Hepatocyte (in vitro differentiated cells): ENCODE measurements around the gene C11orf68. TPM values are rescaled to one million over a fixed set of nuclear protein-coding genes. Genes with fewer than 3 reads are reported as not detected.

Source experiments
- DNase-seq: peaks from one replicate; pipeline ENCODE4 v3.0.0-alpha.2; 2016; ENCODE audit warnings: low spot score
- H2AFZ ChIP-seq: fragments of 200-600 bp; sonication (generic); 2 replicates; pipeline ENCODE4 v1.6.0; 2016; ENCODE audit warnings: antibody characterized with exemption, mild to moderate bottlenecking
- H3K27ac ChIP-seq: fragments of 200-600 bp; sonication (generic); 2 replicates; pipeline ENCODE4 v1.5.1; 2016; ENCODE audit warnings: mild to moderate bottlenecking
- H3K27me3 ChIP-seq: fragments of 200-600 bp; sonication (generic); 2 replicates; pipeline ENCODE4 v1.6.1; 2016
- H3K36me3 ChIP-seq: fragments of 200-600 bp; sonication (generic); replicated peaks from 2 replicates; pipeline ENCODE4 v1.5.1; 2016; ENCODE audit warnings: low read depth; ENCODE audit not compliant: insufficient read depth
- H3K4me1 ChIP-seq: fragments of 200-600 bp; sonication (generic); 2 replicates; pipeline ENCODE4 v1.5.1; 2016; ENCODE audit warnings: mild to moderate bottlenecking, moderate library complexity; ENCODE audit not compliant: insufficient read depth
- H3K4me2 ChIP-seq: fragments of 200-600 bp; sonication (generic); 2 replicates; pipeline ENCODE4 v1.6.0; 2016
- H3K4me3 ChIP-seq: fragments of 200-600 bp; sonication (generic); 2 replicates; pipeline ENCODE4 v1.5.1; 2016; ENCODE audit warnings: mild to moderate bottlenecking
- H3K79me2 ChIP-seq: fragments of 200-600 bp; sonication (generic); 2 replicates; pipeline ENCODE4 v1.6.0; 2017; ENCODE audit warnings: mild to moderate bottlenecking
- H3K9me2 ChIP-seq: fragments of 200-600 bp; sonication (generic); replicated peaks from 2 replicates; pipeline ENCODE4 v1.6.0; 2017; ENCODE audit warnings: mild to moderate bottlenecking; ENCODE audit not compliant: insufficient read depth
- H3K9me3 ChIP-seq: fragments of 200-600 bp; sonication (generic); 2 replicates; pipeline ENCODE4 v1.5.1; 2016; ENCODE audit warnings: low read depth, mild to moderate bottlenecking
- H4K20me1 ChIP-seq: fragments of 200-600 bp; sonication (generic); 2 replicates; pipeline ENCODE4 v1.6.0; 2016; ENCODE audit warnings: mild to moderate bottlenecking; ENCODE audit not compliant: insufficient read depth, poor library complexity, severe bottlenecking
- EZH2 ChIP-seq: fragments of 200-600 bp; sonication (generic); IDR thresholded peaks from 2 replicates; pipeline ENCODE4 v1.6.1; 2016; ENCODE audit warnings: antibody characterized with exemption, mild to moderate bottlenecking, borderline replicate concordance
- EZH2phosphoT487 ChIP-seq: fragments of 200-600 bp; sonication (generic); IDR thresholded peaks from one replicate; pipeline ENCODE4 v1.6.1; 2018; ENCODE audit warnings: antibody characterized with exemption, mild to moderate bottlenecking, low read depth, moderate library complexity; ENCODE audit not compliant: unreplicated experiment, severe bottlenecking
- WGBS: methylation state at CpG from one replicate; pipeline ENCODE4 v1.1.6; 2016; ENCODE audit warnings: low lambda C conversion rate; ENCODE audit errors: missing lambda C conversion rate; 5-methylcytosine and 5-hydroxymethylcytosine counted together
- polyA plus RNA-seq: library from polyadenylated mRNA; unstranded; fragments of >200 nt; fragmentation: Nextera tagmentation; extraction: Ambion mirVana; gene quantifications from 2 replicates; pipeline ENCODE4 v1.2.1, GENCODE V29; 2016
- total RNA-seq: library from RNA; depleted of rRNA; stranded (reverse); fragments of >200 nt; gene quantifications from 2 replicates; pipeline ENCODE4 v1.2.3, GENCODE V29; 2014
- TF ChIP-seq, protein P1 (sequence below): fragments of 200-600 bp; sonication (generic); IDR thresholded peaks from 2 replicates; pipeline ENCODE4 v1.5.1; 2016; ENCODE audit warnings: antibody characterized with exemption, mild to moderate bottlenecking; ENCODE audit not compliant: poor library complexity

The C11orf68 gene
- total and polyA plus RNA-seq, 2 experiments from 2014 or later: 26.3 to 59.3 TPM

GRCh38 chr11:65945941-65946558, 27.2 kb upstream of the C11orf68 start:
- Histone ChIP-seq H2AFZ (no peak overlapping the region), H3K9me2 (no peaks in the 10 kb centered on the region), H3K27ac (no peak overlapping the region), H3K27me3 (no peaks in the 10 kb centered on the region), H3K4me1 (no peaks in the 10 kb centered on the region), H3K4me2 (no peak overlapping the region), H3K4me3 (no peak overlapping the region), H3K9me3 (no peaks in the 10 kb centered on the region), H4K20me1 (no peaks in the 10 kb centered on the region), H3K79me2 (no peaks in the 10 kb centered on the region), H3K36me3 (no peaks in the 10 kb centered on the region)
- TF ChIP-seq EZH2 (no peak), EZH2phosphoT487 (no peak)
- TF ChIP-seq, protein P1, sequence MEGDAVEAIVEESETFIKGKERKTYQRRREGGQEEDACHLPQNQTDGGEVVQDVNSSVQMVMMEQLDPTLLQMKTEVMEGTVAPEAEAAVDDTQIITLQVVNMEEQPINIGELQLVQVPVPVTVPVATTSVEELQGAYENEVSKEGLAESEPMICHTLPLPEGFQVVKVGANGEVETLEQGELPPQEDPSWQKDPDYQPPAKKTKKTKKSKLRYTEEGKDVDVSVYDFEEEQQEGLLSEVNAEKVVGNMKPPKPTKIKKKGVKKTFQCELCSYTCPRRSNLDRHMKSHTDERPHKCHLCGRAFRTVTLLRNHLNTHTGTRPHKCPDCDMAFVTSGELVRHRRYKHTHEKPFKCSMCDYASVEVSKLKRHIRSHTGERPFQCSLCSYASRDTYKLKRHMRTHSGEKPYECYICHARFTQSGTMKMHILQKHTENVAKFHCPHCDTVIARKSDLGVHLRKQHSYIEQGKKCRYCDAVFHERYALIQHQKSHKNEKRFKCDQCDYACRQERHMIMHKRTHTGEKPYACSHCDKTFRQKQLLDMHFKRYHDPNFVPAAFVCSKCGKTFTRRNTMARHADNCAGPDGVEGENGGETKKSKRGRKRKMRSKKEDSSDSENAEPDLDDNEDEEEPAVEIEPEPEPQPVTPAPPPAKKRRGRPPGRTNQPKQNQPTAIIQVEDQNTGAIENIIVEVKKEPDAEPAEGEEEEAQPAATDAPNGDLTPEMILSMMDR: no peak
- DNase-seq: no peak
- 76% methylated on average over 11 of the region's 11 CpGs for WGBS

- no peak within 1 kb of the TSS for H2AFZ ChIP-seq
- H3K27ac ChIP-seq: no peak within 1 kb of the TSS
- no peak for DNase-seq
- no peak within 1 kb of the TSS for H3K4me3 ChIP-seq
- no peaks in the 10 kb centered on the region for H3K9me3 ChIP-seq
- H3K27me3 ChIP-seq: no peaks in the 10 kb centered on the region
- H3K79me2 ChIP-seq: no peaks in the 10 kb centered on the region
- H4K20me1 ChIP-seq: no peaks in the 10 kb centered on the region
- H3K4me2 ChIP-seq: no peak within 1 kb of the TSS
- WGBS: 43% methylated on average over 13 of the region's 13 CpGs
- TF ChIP-seq EZH2 (no peak), EZH2phosphoT487 (no peak)
- TF ChIP-seq, protein P1: no peak
- no peaks in the 10 kb centered on the region for H3K9me2 ChIP-seq
- H3K36me3 ChIP-seq: no peaks in the 10 kb centered on the region
- H3K4me1 ChIP-seq: no peaks in the 10 kb centered on the region
Measured at GRCh38 chr11:65945430-65945911, 26.6 kb upstream of the C11orf68 start, which contains the start of gene TSGA10IP. TSS of gene TSGA10IP (plus strand) at chr11:65945480. CDS start at chr11:65945676, 196 bp downstream.

DNA sequence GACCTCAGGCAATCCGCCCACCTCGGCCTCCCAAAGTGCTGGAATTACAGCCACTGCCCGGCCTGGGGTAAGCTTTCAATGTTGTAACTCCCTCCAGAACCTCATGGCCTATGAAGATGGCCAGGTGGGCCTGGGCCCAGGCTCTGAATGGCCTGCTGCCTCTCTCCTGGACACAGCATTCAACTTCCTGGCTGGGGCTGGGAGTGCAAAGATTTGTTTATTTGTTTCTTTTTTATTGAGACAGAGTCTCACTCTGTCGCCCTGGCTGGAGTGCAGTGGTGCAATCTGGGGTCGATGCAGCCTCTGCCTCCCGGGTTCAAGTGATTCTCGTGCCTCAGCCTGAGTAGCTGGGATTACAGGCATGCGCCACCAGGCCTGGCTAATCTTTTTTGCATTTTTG, 25.9 kb upstream of the C11orf68 start:
- TF ChIP-seq EZH2phosphoT487 (no peak), EZH2 (no peak)
- TF ChIP-seq, protein P1: no peak
- WGBS: 75% methylated on average over 8 of the region's 8 CpGs
- H3K27ac ChIP-seq: no peak overlapping the region
- no peak overlapping the region for H3K4me3 ChIP-seq
- no peaks in the 10 kb centered on the region for H3K4me1 ChIP-seq
- H3K79me2 ChIP-seq: no peaks in the 10 kb centered on the region
- H2AFZ ChIP-seq: no peak overlapping the region
- H3K36me3 ChIP-seq: no peaks in the 10 kb centered on the region
- H3K9me3 ChIP-seq: no peaks in the 10 kb centered on the region
- H3K9me2 ChIP-seq: no peaks in the 10 kb centered on the region
- H3K4me2 ChIP-seq: no peak overlapping the region
- no peak for DNase-seq
- H3K27me3 ChIP-seq: no peaks in the 10 kb centered on the region
- H4K20me1 ChIP-seq: no peaks in the 10 kb centered on the region
